ENCODE data around the gene CTRL.
"Not testable (repeated sequence)": the region's sequence is repeated elsewhere in the genome, so short reads cannot be mapped to it uniquely, and the experiment has no call there.

Gene CTRL

GRCh38 chr16:67931712-67932461 lies at the start of gene CTRL:
TSS of gene CTRL (minus strand) at chr16:67931862. CDS start at chr16:67931852, 10 bp downstream.
- no peak for DNase-seq

GRCh38 chr16:67979955-67980678 lies 48.5 kb upstream of the CTRL start, which contains the start of gene DPEP3:
TSS of gene DPEP3 (minus strand) at chr16:67980499. CDS start at chr16:67980380, 119 bp downstream.
- DNase-seq = no peak

- DNase-seq = no peak
These were observed 46.0 kb upstream of the CTRL start for GRCh38 chr16:67977469-67978227.

- no peak for DNase-seq
These were observed 45.3 kb upstream of the CTRL start for GRCh38 chr16:67977005-67977404.

- DNase-seq = no peak
These were observed 44.5 kb upstream of the CTRL start for GRCh38 chr16:67976205-67976604.

- no peak for DNase-seq
These were observed 43.9 kb upstream of the CTRL start for GRCh38 chr16:67975321-67976105.

GRCh38 chr16:67972285-67972684 lies 40.6 kb upstream of the CTRL start:
- not testable (repeated sequence) for DNase-seq

- no peak for DNase-seq
These were observed 39.4 kb upstream of the CTRL start for GRCh38 chr16:67971111-67971510.

GRCh38 chr16:67969254-67970039 lies 37.8 kb upstream of the CTRL start:
- DNase-seq = no peak

GRCh38 chr16:67968400-67969253 lies 37.0 kb upstream of the CTRL start, which contains the start of gene SLC12A4:
TSS of gene SLC12A4 (minus strand) at chr16:67968637. CDS start at chr16:67968553, 84 bp downstream.
- no peak for DNase-seq

GRCh38 chr16:67967958-67968399 lies 36.3 kb upstream of the CTRL start:
- no peak for DNase-seq

GRCh38 chr16:67967183-67967957 lies 35.7 kb upstream of the CTRL start:
- no peak for DNase-seq

GRCh38 chr16:67966549-67967182 lies 35.0 kb upstream of the CTRL start:
- DNase-seq = no peak

GRCh38 chr16:67965668-67966548 lies 34.2 kb upstream of the CTRL start:
- no peak for DNase-seq

GRCh38 chr16:67964477-67965131 lies 32.9 kb upstream of the CTRL start:
- no peak for DNase-seq

GRCh38 chr16:67963662-67964321 lies 32.1 kb upstream of the CTRL start:
- no peak for DNase-seq

GRCh38 chr16:67963292-67963661 lies 31.6 kb upstream of the CTRL start:
- no peak for DNase-seq
